H1 (cell line): ENCODE data around the gene UBTD1. TPM values are rescaled to one million over a fixed set of nuclear protein-coding genes. Genes with fewer than 3 reads are reported as not detected.

Source experiments
- CTCF ChIA-PET: fragments of 300-600 bp; sonication (Branson Sonifier 250); formaldehyde crosslinking; loops from one replicate; lab custom pipeline; 2021; ENCODE audit not compliant: partially characterized antibody; lab: Charles Lee
- POLR2A ChIA-PET: fragments of 300-600 bp; sonication (Branson Sonifier 250); formaldehyde crosslinking; loops from one replicate; lab custom pipeline; 2021; ENCODE audit warnings: inconsistent platforms; ENCODE audit not compliant: partially characterized antibody; lab: Charles Lee
- DNase-seq, 2 experiments: peaks; one replicate each; pipeline versions ENCODE4 v3.0.0 to v3.0.0-alpha.2; 2010 to 2022; ENCODE audit warnings: low spot score in 2 of 2, low read depth in 1 of 2, mixed read lengths in 1 of 2
- FAIRE-seq: peaks from 2 replicates; lab custom pipeline; 2011; peaks lifted over from hg19 to GRCh38; lab: Jason Lieb, UNC
- H2AFZ ChIP-seq: 2 replicates; pipeline ENCODE4 v1.8.1; 2012; ENCODE audit warnings: low read length, inconsistent platforms
- H2AK5ac ChIP-seq: 2 replicates; pipeline ENCODE4 v1.6.1; 2013; ENCODE audit warnings: low read depth, low read length
- H2BK120ac ChIP-seq: replicated peaks from 2 replicates; pipeline ENCODE3; 2013; ENCODE audit warnings: low read depth, low read length, inconsistent platforms
- H2BK12ac ChIP-seq: 2 replicates; pipeline ENCODE4 v1.6.1; 2013; ENCODE audit warnings: low read depth, low read length
- H2BK15ac ChIP-seq: 2 replicates; pipeline ENCODE4 v1.6.1; 2013; ENCODE audit warnings: low read length
- H2BK20ac ChIP-seq: 2 replicates; pipeline ENCODE4 v1.6.1; 2013; ENCODE audit warnings: low read length
- H2BK5ac ChIP-seq: 2 replicates; pipeline ENCODE4 v1.6.1; 2013; ENCODE audit warnings: low read depth, low read length
- H3K14ac ChIP-seq: 2 replicates; pipeline ENCODE4 v1.6.1; 2013; ENCODE audit warnings: inconsistent platforms; ENCODE audit not compliant: insufficient read length
- H3K18ac ChIP-seq: 2 replicates; pipeline ENCODE4 v1.6.1; 2013; ENCODE audit warnings: low read length; ENCODE audit errors: extremely low read depth
- H3K23ac ChIP-seq: 2 replicates; pipeline ENCODE4 v1.6.1; 2013; ENCODE audit warnings: inconsistent platforms; ENCODE audit not compliant: insufficient read length
- H3K23me2 ChIP-seq: 2 replicates; pipeline ENCODE4 v1.6.1; 2013; ENCODE audit warnings: low read depth, low read length
- H3K27ac ChIP-seq: 2 replicates; pipeline ENCODE4 v1.6.1; 2011; ENCODE audit warnings: low read depth, low read length, inconsistent platforms
- H3K27me3 ChIP-seq, 4 experiments: replicated peaks in 1 of 4; 1 replicate in 1 of 4; 2 replicates in 3 of 4; pipeline versions ENCODE4 v1.6.1 to v1.8.1; 2011 to 2013; ENCODE audit warnings: low read length in 3 of 4, mild to moderate bottlenecking in 3 of 4, inconsistent platforms in 2 of 4, mixed read lengths in 2 of 4, moderate library complexity in 1 of 4; ENCODE audit not compliant: control insufficient read depth in 3 of 4, insufficient read depth in 3 of 4; ENCODE audit errors: extremely low read depth in 1 of 4
- H3K36me3 ChIP-seq, 4 experiments: 2 replicates each; pipeline versions ENCODE4 v1.6.1 to v1.8.1; 2011 to 2013; ENCODE audit warnings: mild to moderate bottlenecking in 4 of 4, low read length in 3 of 4, moderate library complexity in 2 of 4, control low read depth in 1 of 4, inconsistent platforms in 1 of 4; ENCODE audit not compliant: insufficient read depth in 4 of 4, control insufficient read depth in 2 of 4
- H3K4ac ChIP-seq: replicated peaks from 2 replicates; pipeline ENCODE3; 2013; ENCODE audit warnings: low read length, low read depth, mixed read lengths, inconsistent platforms; ENCODE audit not compliant: insufficient read length
- H3K4me1 ChIP-seq, 4 experiments: replicated peaks in 1 of 4; 1 replicate in 1 of 4; 2 replicates in 3 of 4; pipeline versions ENCODE4 v1.6.1 to v1.8.1; 2011 to 2013; ENCODE audit warnings: low read length in 3 of 4, inconsistent platforms in 2 of 4, mixed read lengths in 1 of 4; ENCODE audit not compliant: insufficient read depth in 4 of 4, control insufficient read depth in 3 of 4
- H3K4me2 ChIP-seq, 2 experiments: 2 replicates each; pipeline versions ENCODE4 v1.6.1 to v1.8.1; 2011 to 2013; ENCODE audit warnings: low read depth in 2 of 2, low read length in 2 of 2, control low read depth in 1 of 2, inconsistent platforms in 1 of 2, mild to moderate bottlenecking in 1 of 2; ENCODE audit not compliant: insufficient read depth in 1 of 2
- H3K4me3 ChIP-seq, 4 experiments: fragments of 200-600, 300-600 bp in 1 of 4; sonication (generic), shearing (Covaris generic), sonication (Bioruptor Twin) in 1 of 4; 2 replicates each; pipeline versions ENCODE4 v1.5.1 to v1.8.1; 2011 to 2016; ENCODE audit warnings: low read length in 4 of 4, low read depth in 3 of 4, control low read depth in 2 of 4, inconsistent platforms in 2 of 4, mild to moderate bottlenecking in 2 of 4, mixed read lengths in 1 of 4, moderate library complexity in 1 of 4; ENCODE audit not compliant: insufficient read depth in 2 of 4; ENCODE audit errors: extremely low read depth in 1 of 4
- H3K56ac ChIP-seq: replicated peaks from 2 replicates; pipeline ENCODE3; 2013; ENCODE audit warnings: low read depth, mild to moderate bottlenecking, mixed read lengths, low read length, inconsistent platforms; ENCODE audit not compliant: insufficient read length
- H3K79me1 ChIP-seq: 2 replicates; pipeline ENCODE4 v1.6.1; 2013; ENCODE audit warnings: low read depth, low read length, control low read depth
- H3K79me2 ChIP-seq, 2 experiments: 2 replicates each; pipeline versions ENCODE4 v1.6.1 to v1.8.1; 2012 to 2013; ENCODE audit warnings: low read length in 2 of 2, mild to moderate bottlenecking in 2 of 2, inconsistent platforms in 1 of 2; ENCODE audit not compliant: insufficient read depth in 2 of 2, control insufficient read depth in 1 of 2
- H3K9ac ChIP-seq, 4 experiments: replicated peaks in 1 of 4; 1 replicate in 1 of 4; 2 replicates in 3 of 4; pipeline versions ENCODE4 v1.6.1 to v1.8.1; 2011 to 2013; ENCODE audit warnings: low read depth in 3 of 4, low read length in 3 of 4, control low read depth in 2 of 4, mild to moderate bottlenecking in 2 of 4, moderate library complexity in 2 of 4, inconsistent platforms in 1 of 4; ENCODE audit errors: extremely low read depth in 1 of 4
- H3K9me3 ChIP-seq, 2 experiments: 2 replicates each; pipeline versions ENCODE4 v1.6.1 to v1.8.1; 2012 to 2013; ENCODE audit warnings: mild to moderate bottlenecking in 2 of 2, moderate library complexity in 2 of 2, control low read depth in 1 of 2, inconsistent platforms in 1 of 2, low read depth in 1 of 2, low read length in 1 of 2, mixed read lengths in 1 of 2; ENCODE audit not compliant: insufficient read depth in 2 of 2
- H4K20me1 ChIP-seq, 2 experiments: replicated peaks in 1 of 2; 2 replicates each; pipeline versions ENCODE3 to v1.8.1; 2011 to 2013; ENCODE audit warnings: inconsistent platforms in 2 of 2, low read length in 2 of 2, mild to moderate bottlenecking in 1 of 2; ENCODE audit not compliant: insufficient read depth in 2 of 2, control insufficient read depth in 1 of 2
- H4K5ac ChIP-seq: 2 replicates; pipeline ENCODE4 v1.6.1; 2013; ENCODE audit warnings: low read length, low read depth, mixed read lengths, inconsistent platforms; ENCODE audit not compliant: insufficient read length
- H4K8ac ChIP-seq: 2 replicates; pipeline ENCODE4 v1.8.0; 2013; ENCODE audit warnings: mild to moderate bottlenecking, moderate library complexity, low read length, inconsistent platforms; ENCODE audit not compliant: insufficient read depth; ENCODE audit errors: extremely low read depth
- H4K91ac ChIP-seq: replicated peaks from 2 replicates; pipeline ENCODE3; 2013; ENCODE audit warnings: low read length, mixed read lengths, inconsistent platforms; ENCODE audit not compliant: insufficient read length
- ASH2L ChIP-seq: fragments of 200-600, 300-600 bp; sonication (generic); IDR thresholded peaks from one replicate; pipeline ENCODE4 v1.7.1; 2017; ENCODE audit warnings: low read length
- CHD2 ChIP-seq: IDR thresholded peaks from 2 replicates; pipeline ENCODE4 v1.6.1; 2012; ENCODE audit warnings: low read length, improper control_type of control experiment
- FOSL1 ChIP-seq: IDR thresholded peaks from 2 replicates; pipeline ENCODE4 v1.6.1; 2011; ENCODE audit warnings: mild to moderate bottlenecking, low read depth, low read length, moderate library complexity; ENCODE audit not compliant: insufficient read depth
- KDM1A ChIP-seq: fragments of 200-600, 300-600 bp; sonication (generic); IDR thresholded peaks from 2 replicates; pipeline ENCODE4 v1.7.1; 2016; ENCODE audit warnings: mild to moderate bottlenecking, low read length, borderline replicate concordance
- PHF8 ChIP-seq: fragments of 200-600 bp; sonication (generic); conservative IDR thresholded peaks from 2 replicates; pipeline ENCODE4 v1.7.1; 2012; ENCODE audit warnings: low read depth, mild to moderate bottlenecking, inconsistent platforms, low read length, moderate library complexity
- POLR2A ChIP-seq, 2 experiments: IDR thresholded peaks; 1 replicate in 1 of 2; 2 replicates in 1 of 2; pipeline ENCODE4 v1.6.1; 2011; ENCODE audit warnings: low read depth in 2 of 2, low read length in 2 of 2, mild to moderate bottlenecking in 2 of 2; ENCODE audit errors: control extremely low read depth in 1 of 2
- RNF2 ChIP-seq: fragments of 200-900, 300-1000 bp; sonication (generic); IDR thresholded peaks from 2 replicates; pipeline ENCODE4 v1.7.1; 2016; ENCODE audit warnings: borderline replicate concordance, low read depth, mild to moderate bottlenecking, antibody characterized with exemption, low read length; ENCODE audit not compliant: poor library complexity, severe bottlenecking; ENCODE audit errors: missing control alignments
- SP2 ChIP-seq: IDR thresholded peaks from 2 replicates; pipeline ENCODE4 v1.6.1; 2012; ENCODE audit warnings: mild to moderate bottlenecking, low read length, inconsistent platforms
- SRF ChIP-seq: IDR thresholded peaks from 2 replicates; pipeline ENCODE4 v1.6.1; 2011; ENCODE audit warnings: mild to moderate bottlenecking, low read depth, low read length, moderate library complexity
- WGBS, 2 experiments: shearing (Covaris generic) in 1 of 2; methylation state at CpG; one replicate each; pipeline versions ENCODE4 v1.1.6 to v1.1.7; 2013 to 2015; ENCODE audit warnings: low lambda C conversion rate in 2 of 2, mixed read lengths in 2 of 2, inconsistent platforms in 1 of 2, low coverage in 1 of 2, missing lambda C conversion rate in 1 of 2; ENCODE audit not compliant: insufficient replicate concordance in 2 of 2, insufficient coverage in 1 of 2, insufficient read length in 1 of 2; ENCODE audit errors: extremely low coverage in 1 of 2, missing lambda C conversion rate in 1 of 2; 5-methylcytosine and 5-hydroxymethylcytosine counted together
- polyA plus RNA-seq, 7 experiments: library from polyadenylated mRNA; depleted of rRNA in 3 of 7; stranded (reverse) in 5 of 7; unstranded in 2 of 7; fragments of >200 nt in 5 of 7; fragments of 200-250 nt in 2 of 7; gene quantifications; 1 replicate in 5 of 7; 2 replicates in 1 of 7; 4 replicates in 1 of 7; pipeline versions ENCODE4 v1.2.1 to v1.2.3, GENCODE V29; 2011 to 2013; ENCODE audit warnings: missing spikeins in 2 of 7, mixed read lengths in 2 of 7
- total RNA-seq: library from RNA; stranded (reverse); fragmentation: NEBNext Ultra II Directional; extraction: Animal tissue kit (Norgen Biotek cat#: 25700); gene quantifications from 2 replicates; pipeline ENCODE4 v1.2.1, GENCODE V29; 2021
- TF ChIP-seq, protein P1 (sequence below): IDR thresholded peaks from 2 replicates; pipeline ENCODE4 v1.6.1; 2011; ENCODE audit warnings: low read length, improper control_type of control experiment
- TF ChIP-seq, protein P2 (sequence below): IDR thresholded peaks from 2 replicates; pipeline ENCODE4 v1.6.1; 2012; ENCODE audit warnings: inconsistent platforms

UBTD1 gene
- total and polyA plus RNA-seq, 2 of the 8 experiments (the other 6 are each of a cell fraction or from before 2014, with no cell fraction given) = 22.3 to 36.2 TPM

DNA sequence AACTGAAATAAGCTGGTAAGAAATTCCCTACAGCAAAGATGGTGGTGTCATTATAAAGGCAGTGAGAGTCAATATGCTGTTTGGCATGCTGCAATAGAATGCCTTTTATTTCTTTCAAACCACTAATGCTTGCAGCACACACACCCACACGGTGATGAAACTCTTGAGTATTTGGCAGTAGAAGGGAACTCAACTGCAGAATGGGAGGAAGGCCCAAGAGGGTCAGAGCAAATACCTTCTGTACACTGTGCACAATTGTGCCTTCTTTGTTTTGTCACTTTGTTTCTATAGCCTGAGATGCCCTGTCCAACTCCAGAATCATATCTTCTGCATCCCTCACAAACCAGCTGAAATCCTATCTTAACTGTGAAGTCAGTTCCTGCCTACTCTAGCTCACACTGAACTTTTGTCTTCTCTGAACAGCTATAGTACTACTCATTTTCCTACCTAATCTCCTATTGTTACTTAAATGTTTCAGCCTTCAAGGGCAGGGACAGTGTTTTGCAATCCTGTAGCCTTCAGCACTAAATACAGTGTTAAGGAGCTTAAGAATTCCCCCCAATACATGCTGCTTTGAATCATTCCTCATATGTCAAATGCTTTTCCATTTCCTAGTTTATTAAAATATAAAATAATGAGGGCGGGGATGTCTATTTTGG, 22.7 kb upstream of the UBTD1 start:
- Histone ChIP-seq H3K23me2 (no peaks in the 10 kb centered on the region), H4K91ac (no peak overlapping the region), H2BK120ac (no peak overlapping the region), H2BK20ac (no peak overlapping the region), H2AK5ac (no peak overlapping the region), H3K79me2 (peaks cover 0 to 12% of the 10 kb centered on the region in 2 experiments; a peak in 1 of 4 replicates), H3K4me1 (peaks cover 8 to 13% (median 10%) of the 10 kb centered on the region in 4 experiments; a peak in 6 of 7 replicates), H3K9ac (no peak overlapping the region), H3K36me3 (peaks cover 25 to 72% (median 47%) of the 10 kb centered on the region in 4 experiments), H4K20me1 (peaks cover 0 to 2% of the 10 kb centered on the region in 2 experiments), H3K18ac (no peak overlapping the region), H3K4me2 (no peak overlapping the region), H4K8ac (no peak overlapping the region), H3K4ac (no peak overlapping the region), H4K5ac (no peak overlapping the region), H2BK5ac (no peak overlapping the region), H3K23ac (no peak overlapping the region), H3K4me3 (no peak overlapping the region), H3K27ac (no peak overlapping the region), H2BK15ac (no peak overlapping the region), H3K79me1 (0 out of 2 replicates have a peak, but pooled peaks cover 4% of the 10 kb centered on the region), H3K27me3 (no peaks in the 10 kb centered on the region), H2AFZ (no peak overlapping the region), H3K14ac (no peak overlapping the region), H3K56ac (no peak overlapping the region), H3K9me3 (no peaks in the 10 kb centered on the region), H2BK12ac (no peak overlapping the region)
- WGBS, 2 experiments = 93% methylated on average over 2 of the region's 2 CpGs; no CpG with 5 or more reads in 1 of the 2 experiments
- POLR2A ChIA-PET = interaction anchor here (0.6 to 3.7 kb wide), 8 partner anchors 10 to 156 kb away, joined by 3 to 17 read pairs (median 4); no protein-coding TSS in a partner anchor
- FAIRE-seq = no peak
- no peak for DNase-seq
- CTCF ChIA-PET = interaction anchor here (1.2 to 6.6 kb wide), 7 partner anchors 10 to 210 kb away, joined by 3 to 46 read pairs (median 4); no protein-coding TSS in a partner anchor
- TF ChIP-seq KDM1A (no peak), FOSL1 (no peak), POLR2A (IDR thresholded peaks at IDR 0.05; ENCODE audit: control extremely low read depth in 1 of 2, low read depth in 2 of 2, low read length in 2 of 2) (no peak), ASH2L (no peak), RNF2 (no peak), CHD2 (no peak), PHF8 (no peak), SP2 (no peak), SRF (no peak)
- TF ChIP-seq, protein P1, sequence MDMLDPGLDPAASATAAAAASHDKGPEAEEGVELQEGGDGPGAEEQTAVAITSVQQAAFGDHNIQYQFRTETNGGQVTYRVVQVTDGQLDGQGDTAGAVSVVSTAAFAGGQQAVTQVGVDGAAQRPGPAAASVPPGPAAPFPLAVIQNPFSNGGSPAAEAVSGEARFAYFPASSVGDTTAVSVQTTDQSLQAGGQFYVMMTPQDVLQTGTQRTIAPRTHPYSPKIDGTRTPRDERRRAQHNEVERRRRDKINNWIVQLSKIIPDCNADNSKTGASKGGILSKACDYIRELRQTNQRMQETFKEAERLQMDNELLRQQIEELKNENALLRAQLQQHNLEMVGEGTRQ = no peak
- TF ChIP-seq, protein P2, sequence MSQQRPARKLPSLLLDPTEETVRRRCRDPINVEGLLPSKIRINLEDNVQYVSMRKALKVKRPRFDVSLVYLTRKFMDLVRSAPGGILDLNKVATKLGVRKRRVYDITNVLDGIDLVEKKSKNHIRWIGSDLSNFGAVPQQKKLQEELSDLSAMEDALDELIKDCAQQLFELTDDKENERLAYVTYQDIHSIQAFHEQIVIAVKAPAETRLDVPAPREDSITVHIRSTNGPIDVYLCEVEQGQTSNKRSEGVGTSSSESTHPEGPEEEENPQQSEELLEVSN = no peak
